GM21423 (cell line): ENCODE results near the gene CSRNP3.

Experiments
- ATAC-seq: cut with Tn5 transposase; IDR thresholded peaks from one replicate; pipeline ENCODE4 v1.9.1; 2021; ENCODE audit warnings: mild to moderate bottlenecking, moderate library complexity; ENCODE audit not compliant: unreplicated experiment

Gene CSRNP3

DNA sequence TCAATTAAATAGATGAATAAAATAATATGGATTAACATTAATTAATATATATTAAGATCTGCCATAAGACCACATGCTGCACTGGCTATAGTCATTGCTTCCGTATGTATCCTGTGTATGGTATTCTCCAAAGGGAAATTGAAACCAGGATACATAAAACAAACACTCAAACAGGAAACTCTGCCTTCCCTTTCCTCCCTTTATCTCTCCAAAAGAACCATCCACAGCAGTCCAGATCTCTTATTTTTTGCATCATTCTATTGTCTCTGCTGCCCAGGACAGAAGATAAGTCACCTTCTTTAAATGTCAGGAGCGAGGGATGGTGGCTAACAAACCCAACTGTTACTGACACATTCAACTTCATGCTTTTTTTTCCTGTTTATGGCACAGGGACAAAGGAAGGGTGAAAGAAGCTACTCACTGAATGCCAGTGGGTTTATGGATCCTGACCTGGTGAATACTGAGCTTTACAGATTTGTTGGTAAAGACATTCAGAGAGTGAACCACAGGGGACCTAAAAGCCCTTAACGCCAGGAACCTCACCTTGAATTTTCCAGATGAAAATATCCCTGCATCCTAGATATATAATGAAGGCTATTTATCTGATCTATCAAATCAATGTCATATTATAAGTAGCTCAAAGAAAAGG is 67.5 kb downstream of the CSRNP3 start:
- no peak for ATAC-seq

DNA sequence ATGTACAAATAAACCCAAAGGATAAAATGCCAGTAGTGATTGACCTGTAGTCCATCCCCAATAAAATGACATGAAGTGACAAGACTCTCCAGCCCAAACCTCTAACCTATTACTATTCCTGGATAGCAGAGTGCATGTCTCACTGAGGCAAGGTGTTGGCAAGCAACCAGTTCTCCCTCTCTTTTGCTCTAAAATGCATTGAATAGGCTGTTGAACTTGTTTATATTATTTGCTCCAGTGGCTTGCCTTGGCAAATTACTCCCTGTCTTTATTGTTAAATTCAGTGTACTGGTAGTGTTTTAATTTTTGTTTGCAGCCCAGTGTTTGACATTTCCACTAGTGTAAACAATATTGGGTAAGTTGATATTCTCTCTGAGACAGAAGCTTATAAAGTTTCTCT is 70.5 kb downstream of the CSRNP3 start:
- no peak for ATAC-seq

DNA sequence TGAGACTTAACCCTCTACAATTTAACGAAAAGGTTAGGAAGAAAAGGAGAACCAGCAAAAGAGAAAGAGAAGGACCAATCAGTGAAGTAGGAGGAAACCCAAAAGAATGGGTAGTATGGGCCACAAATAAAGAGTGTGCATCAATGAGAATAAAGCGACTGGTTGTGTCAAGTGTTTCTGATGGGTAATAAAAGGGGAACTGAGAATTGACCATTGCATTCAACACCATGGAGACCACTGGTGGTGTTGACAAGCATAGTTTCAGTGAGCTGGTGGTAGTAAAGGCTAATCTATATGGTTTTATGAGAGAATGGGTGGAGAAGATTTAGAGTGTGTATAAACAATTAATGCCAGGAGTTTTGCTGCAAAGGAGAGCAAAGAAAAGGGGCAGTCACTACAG is 75.4 kb downstream of the CSRNP3 start:
- peak; percentile 92 for ATAC-seq

DNA sequence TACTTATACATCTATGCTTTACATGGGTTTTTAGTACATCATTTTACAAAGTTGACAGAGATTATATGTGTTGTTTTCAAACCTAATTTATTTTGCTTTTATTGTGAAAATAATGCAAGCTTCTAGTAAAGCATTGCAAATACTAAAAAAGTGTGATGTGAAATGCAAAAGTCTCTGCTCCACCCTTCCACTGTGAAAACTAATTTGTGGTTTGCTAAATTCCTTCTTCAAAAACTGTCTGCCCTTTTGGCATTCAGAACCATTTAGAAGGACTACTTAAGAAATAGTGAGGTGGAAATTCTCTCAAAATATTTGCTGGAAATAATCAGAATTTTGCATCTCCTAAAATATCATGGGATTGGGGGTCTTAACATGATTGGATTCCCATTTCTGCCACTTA is 78.4 kb downstream of the CSRNP3 start:
- ATAC-seq = no peak

DNA sequence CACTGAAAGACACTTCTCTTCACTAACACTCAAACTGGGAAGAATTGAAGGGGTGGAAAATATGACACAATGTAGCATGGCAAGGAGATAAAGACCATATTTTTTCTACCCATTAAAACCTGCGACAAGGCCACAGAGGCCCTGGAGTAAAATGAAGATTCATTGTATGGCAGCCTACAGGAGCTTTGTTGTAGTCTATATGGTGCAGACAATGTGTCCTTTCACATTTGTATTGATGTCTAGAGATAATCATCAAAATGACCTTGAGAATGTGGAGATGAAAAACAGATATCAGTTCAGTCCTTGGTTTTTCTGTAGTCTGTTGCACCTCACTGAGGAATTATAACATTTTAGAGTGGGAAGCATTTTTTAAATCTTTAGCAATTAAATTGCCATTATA is 80.1 kb downstream of the CSRNP3 start:
- ATAC-seq = no peak

DNA sequence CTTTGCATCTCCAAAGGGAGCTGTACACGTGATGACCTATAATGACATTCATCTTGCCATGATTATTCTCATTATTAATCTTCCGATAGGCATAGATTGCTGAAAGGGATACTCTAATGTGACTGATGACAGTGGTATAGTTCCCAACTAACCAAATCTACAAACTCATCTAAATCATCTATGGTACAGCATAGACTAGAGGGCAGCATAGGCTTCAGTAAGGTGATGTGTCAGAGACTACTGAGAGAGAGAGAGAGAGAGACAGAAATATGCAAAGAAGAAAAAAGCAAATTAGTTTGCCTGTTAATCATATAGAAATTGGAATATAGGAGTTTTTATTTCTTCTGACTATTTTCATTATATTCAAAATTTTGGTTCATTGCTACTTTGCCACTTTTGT is 89.3 kb downstream of the CSRNP3 start:
- no peak for ATAC-seq

DNA sequence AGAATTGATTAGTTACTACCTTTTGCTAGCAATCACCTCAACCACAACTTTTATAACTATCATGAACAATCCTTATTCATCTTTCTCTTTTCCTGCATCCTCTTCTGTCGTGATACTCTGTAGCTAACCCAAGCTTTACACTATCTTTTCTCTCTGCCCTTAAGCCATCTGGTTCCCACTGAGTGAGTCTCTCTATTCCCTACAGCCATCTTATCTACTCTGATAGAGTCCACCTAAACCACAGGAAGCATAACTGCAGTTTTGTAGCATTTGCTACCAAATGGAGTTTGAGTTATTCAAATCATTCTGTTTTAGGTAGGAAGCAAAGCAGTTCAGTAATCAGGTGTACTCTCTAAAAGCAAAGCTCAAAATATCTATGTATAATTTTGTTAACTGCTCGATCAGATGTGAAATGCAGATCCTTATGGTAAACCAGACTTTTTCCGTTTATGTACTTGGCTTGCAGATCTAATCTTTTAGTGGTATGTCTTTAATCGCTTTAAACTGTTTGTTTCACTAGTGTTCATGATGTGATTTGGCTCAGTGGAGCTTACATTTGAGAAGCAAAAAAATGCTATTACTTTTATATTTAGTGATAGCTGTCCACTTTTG is 91.0 kb downstream of the CSRNP3 start:
- ATAC-seq = no peak

DNA sequence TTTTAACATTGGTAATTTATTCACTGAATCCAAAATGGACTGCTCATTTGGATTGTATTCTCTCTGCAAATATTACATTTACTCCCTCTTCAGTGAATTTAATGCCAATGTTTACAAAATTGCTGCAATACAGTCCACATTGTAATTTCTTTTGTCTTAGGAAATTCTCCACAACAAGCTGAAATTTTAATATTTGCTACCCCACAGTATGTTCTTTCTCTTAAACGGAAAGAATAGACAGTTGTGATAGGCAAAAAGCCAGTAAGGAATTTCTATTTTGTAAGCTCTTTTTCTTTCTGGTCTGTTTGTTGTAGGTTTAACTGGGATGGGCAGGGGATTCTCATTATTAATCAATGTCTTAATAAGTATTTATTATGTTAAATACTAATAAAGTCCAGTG is 92.0 kb downstream of the CSRNP3 start:
- no peak for ATAC-seq

DNA sequence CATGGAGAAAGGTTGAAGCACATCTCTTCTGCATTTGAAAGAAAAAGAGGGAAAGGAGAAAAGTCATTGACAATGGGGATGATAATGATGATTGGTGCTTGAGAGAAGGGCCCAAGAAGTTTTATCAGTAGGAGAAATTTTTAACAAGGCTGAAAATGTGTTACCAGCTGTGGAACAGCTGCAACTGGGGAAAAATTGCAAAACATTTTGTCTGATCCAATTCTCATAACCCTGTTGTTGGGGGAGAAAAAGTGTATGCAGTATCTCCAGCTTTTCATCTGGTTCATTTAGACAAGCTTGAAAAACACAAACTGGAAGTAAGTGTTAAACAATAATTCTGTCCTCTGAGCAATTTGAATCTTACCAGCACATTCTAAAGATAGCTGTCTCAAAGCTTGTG is 92.7 kb downstream of the CSRNP3 start:
- ATAC-seq = no peak

DNA sequence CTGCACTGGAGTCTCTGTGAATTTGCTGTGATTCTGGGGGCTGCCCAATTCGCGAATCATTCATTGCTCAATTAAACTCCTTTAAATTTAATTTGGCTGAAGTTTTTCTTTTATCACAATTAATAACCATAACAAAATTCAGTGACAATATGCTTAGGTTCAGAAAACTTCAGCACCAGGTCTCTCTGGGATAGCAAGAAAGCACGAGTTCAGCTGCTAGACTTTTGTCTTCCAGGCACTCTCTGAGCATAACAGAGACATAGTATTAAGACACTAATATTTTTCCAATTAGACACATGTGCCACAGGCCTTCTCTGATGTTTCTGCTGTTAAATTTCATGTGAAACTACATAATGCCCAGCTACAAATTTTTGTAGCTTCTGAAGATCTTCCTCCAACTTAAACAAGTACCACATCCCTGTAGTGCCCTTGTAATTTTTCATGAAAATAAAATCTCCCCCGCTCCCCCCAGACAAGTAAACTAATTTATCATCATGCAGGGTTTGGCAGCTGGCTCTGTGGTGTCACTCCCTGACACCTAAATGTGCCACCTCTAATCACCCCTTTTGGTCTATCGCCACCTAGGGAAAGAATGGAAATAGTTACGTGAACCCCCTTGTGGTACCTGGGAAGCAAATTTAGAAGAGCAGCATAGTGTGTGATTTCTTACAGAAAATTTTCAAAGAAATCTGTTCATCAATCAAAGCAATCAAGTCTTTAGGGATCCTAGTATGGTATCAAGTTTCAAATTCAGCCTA is 94.1 kb downstream of the CSRNP3 start:
- ATAC-seq = no peak

DNA sequence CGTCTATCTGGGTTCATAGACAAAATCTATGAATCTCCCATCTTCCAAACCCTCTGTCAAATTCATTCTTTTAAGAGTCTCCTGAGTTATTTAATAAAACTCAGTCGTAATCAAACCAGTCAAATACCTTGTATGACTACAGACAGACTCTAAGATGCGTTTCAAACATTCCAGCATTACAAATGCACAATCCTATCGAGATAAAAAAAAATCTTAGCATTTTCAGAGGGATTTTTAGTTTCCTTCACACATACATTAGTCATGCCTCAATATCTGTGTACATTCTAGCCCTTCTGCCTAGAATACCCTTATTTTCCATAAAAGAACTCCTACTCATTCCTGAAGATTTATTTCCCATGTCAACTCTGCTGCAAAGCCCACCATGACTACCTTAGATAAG is 96.5 kb downstream of the CSRNP3 start:
- ATAC-seq = no peak

DNA sequence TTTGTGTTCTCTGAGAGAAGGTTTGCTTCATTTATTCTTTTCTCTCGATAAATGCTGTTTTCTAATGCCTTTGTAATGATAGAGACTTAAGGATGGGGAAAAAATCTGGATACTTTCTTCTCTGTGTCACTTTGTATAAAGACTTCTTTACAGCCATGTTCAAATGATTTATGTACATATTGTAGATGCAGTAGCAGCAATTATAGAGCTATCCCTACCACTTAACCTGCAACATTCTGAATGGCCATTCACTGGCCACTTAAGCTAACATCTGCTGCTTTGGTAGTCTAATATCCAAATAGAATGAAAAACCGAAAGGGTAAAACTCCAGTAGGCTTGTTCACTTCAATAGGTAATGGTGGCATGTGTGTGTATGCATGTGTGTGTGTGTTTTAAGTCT is 97.8 kb downstream of the CSRNP3 start:
- no peak for ATAC-seq

DNA sequence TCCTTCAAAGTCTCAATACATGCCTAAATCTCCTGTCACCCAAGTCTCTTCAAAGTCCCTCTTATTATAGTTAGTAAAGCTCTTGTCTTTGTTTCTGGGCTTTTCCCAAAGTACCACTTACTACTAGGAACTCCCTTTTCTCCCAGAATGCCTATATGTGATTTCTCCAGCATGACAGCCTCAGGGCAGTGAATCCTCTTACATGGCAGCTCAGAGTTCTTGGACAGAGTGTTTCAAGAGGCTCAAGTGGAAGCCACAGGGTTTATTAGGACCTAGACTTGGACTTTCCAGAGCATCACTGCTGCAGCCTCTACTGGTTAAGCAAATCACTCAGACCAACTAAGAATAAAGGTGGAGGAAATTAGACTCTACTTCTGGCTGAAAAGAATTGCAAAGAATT is 98.9 kb downstream of the CSRNP3 start:
- no peak for ATAC-seq

DNA sequence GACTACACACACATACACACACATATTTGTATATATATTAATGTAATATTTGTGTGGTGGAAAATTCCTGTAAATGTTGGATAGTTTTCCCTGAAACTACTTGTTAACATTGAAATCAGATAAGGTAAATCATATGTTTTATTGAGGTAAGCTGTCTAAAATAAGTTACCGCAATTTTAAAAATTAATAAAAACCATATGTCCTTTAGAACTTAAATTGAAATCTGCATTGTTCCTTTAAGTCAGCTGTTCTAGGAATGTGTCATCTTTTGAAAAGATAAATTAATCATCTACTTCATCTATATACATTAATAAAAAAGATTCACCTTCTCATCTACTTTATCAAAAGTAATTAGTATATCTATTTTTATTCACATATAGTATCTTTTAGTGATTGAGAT is 102.0 kb downstream of the CSRNP3 start:
- no peak for ATAC-seq

DNA sequence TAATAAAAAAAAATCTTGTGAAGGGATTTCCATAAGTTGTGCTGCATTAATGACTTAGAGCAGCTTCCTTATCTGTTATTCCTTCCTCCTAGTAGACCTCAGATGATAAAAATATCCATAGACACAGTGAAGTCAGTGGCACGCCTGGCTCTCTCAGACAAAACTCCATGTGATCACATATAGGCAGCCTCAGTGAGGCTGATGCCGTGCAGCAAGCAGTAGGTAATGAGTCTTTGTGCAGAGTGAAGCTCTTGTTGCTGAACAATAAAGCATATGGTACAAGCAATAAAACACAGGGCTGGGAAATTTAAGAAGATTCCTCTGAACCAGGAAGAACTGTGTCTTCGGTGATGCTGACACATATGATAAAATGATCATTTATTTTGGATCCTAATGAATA is 102.7 kb downstream of the CSRNP3 start:
- ATAC-seq = no peak

DNA sequence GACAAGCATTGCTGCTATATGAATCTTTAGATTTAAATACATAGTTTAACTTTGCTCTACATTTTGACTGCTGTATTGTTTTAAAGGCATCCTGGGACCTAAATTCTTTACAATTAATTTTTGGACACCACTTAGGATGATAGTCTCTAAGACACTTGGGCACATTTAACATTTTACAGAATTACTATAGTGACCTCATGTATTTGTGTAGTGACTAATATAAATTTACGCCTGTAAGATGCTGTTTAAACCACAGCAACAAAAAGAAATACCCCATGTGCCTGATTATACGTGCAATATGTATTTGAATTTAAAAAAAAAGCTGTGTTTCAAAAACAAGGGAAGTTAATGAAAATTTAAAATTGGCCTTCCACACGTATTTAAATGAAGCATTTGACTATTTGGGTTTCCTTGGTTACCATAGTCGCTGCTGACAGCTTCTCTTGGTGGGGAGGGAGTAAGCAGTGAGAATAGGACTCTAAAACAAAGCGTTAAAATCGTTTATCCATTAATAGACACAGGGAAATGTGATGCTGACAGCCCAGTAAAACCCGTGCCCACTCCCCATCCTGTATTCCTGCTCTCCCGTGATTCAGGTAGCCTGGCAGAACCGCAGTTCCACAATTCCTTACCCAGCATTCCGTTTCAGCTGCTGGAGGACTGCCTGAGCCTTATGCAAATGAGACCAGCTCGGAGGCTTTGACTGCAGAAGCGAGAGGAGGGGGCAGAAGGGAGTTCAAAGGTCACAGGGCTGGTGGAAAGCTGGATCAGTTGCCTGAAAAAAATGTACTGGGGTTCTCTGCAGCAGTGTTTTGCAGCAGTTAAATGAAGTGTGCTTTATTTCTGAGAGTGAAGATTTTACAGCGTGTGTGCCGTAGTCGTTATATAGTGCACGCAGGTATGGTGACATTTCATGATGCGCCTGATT is 104.3 kb downstream of the CSRNP3 start:
- ATAC-seq = no peak

DNA sequence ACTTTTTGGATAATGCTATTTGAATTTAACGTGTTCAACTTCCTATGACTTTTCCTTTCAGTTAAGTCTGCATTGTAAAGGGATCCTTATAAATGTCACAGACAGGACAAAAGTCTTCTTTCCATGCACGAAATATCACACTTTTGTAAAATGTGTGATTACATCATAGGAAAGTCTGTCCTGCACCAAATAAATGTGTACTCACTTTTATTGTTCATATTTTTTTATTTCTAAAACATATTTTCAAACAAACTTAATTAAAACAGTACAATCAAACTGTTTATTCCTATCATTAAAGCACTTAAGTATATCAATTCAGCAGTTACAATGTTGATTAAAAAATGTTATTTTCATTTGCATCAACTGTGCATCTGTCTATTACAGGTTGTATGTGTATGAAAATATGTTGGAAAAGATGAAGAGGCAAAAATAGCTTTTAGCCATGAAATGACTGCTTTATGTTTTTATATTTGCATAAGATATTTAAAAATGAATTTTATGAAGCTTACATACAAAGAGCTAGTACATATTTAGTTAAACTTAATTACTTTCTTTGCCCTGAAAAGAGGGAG is 105.6 kb downstream of the CSRNP3 start:
- ATAC-seq = no peak

DNA sequence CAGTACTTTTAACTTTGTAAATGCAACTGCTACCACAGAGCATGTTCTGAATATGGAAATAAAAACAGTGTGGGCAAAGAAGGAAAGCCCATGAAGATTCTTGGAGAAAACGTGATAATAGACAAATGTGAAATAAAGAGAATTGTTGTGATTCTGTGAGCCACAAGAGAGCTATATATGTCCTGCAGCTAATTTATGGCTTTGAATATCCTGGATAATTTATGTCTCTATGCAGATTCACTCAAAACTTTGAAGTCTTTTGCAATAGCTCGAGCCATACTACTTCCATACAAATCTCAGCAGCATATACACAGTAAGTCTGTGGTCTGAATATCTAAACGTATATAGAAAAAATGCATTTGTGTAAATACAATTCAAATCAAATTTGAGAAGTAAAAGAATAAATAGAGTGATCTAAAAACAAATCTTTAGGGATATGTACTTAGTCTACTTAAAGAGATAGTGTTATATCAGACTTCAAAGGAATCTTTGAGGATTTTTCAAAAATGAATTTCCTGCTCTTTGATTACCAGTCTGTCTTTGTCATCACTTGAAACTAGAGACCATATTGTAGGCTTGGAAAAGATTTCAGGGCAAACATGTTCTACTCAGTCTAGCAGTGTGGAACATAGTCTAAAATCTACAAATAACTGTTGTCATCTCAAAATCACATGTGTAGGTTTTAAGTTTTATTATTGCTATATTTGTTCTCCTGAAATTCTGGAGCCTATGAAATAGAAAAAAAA is 107.1 kb downstream of the CSRNP3 start:
- ATAC-seq = no peak

DNA sequence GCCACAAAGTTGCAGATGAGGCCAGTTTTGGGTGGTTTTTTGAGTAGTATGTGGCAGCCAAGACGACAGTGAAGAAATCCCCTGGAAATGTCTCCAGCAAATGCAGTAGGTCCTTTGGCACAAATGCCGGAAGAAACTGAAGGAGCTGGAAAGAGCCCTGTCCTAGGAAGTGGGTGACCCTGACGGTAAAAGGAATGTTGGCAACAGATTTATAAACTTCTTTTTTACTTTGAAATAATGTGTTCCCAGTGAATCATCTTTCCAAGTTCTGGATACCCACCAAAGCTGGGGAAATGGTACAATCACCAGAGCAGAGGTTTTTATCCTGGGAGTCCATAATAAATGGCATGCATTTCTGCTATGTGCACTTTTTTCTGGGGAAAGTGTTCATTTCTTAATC is 112.9 kb downstream of the CSRNP3 start:
- no peak for ATAC-seq

DNA sequence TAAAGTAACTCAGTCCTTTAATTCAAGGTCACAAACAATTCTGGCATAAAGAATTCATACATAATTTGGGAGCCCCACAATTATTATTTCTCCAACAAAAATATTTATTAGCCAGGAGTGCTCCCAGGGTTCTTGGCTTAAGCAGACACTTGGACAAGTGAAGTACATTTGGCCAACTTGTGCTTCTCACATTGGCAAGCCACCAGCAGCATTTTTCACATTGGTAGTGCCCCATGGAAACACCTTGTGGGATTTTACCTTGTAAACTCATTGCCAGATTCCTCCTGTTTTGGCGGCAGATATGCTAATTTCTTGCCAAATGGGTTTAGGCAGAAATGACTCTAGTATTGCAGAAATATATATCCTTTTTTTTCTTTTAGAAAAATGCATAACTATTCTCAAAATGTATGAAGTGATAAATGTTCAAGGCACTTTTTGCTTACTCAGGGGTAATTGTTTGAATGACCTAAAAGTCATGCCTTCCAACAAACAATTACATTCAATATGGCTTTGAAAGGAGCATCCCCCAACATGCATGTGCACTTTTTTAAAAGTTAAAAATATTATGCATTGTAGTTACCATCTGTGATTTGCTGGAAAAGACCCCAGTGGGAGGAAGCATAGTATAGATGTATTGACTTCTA is 113.5 kb downstream of the CSRNP3 start:
- no peak for ATAC-seq
